HepG2 (cell line): ENCODE results near the gene HINT2. TPM values are rescaled to one million over a fixed set of nuclear protein-coding genes. Genes with fewer than 3 reads are reported as not detected.

Experiments
- SUZ12 ChIP-seq: fragments of 150-350 bp; IDR thresholded peaks from 2 replicates; pipeline ENCODE4 v1.6.1; 2014; ENCODE audit warnings: low read depth, low read length
- THYN1 ChIP-seq: sonication (generic); formaldehyde crosslinking; IDR thresholded peaks from 2 replicates; pipeline ENCODE4 v1.8.1; 2023; ENCODE audit warnings: low read depth, mild to moderate bottlenecking, moderate library complexity, missing genetic modification reagents, borderline replicate concordance
- ZNF318 ChIP-seq: sonication (generic); formaldehyde crosslinking; IDR thresholded peaks from 2 replicates; pipeline ENCODE4 v1.4.0; 2020; ENCODE audit warnings: mild to moderate bottlenecking, missing genetic modification reagents
- ZNF616 ChIP-seq: sonication (generic); formaldehyde crosslinking; IDR thresholded peaks from 2 replicates; pipeline ENCODE4 v1.5.0; 2020; ENCODE audit warnings: low read depth, mild to moderate bottlenecking, missing genetic modification reagents
- polyA plus RNA-seq, 8 experiments: library from polyadenylated mRNA; depleted of rRNA in 3 of 8; stranded (reverse) in 7 of 8; unstranded in 1 of 8; fragments of >200 nt; fragmentation: Illumina TruSeq in 4 of 8; extraction: Trizol in 4 of 8; gene quantifications; 2 replicates each; pipeline versions ENCODE4 v1.2.1 to v1.2.3, GENCODE V29; 2011 to 2016; ENCODE audit warnings: low read depth in 4 of 8, missing spikeins in 1 of 8, mixed read lengths in 1 of 8; ENCODE audit not compliant: insufficient read depth in 1 of 8
- total RNA-seq, 5 experiments: library from RNA; depleted of rRNA; stranded (reverse); fragments of >200 nt; fragmentation: Illumina TruSeq; extraction: Trizol; gene quantifications; 2 replicates each; pipeline ENCODE4 v1.2.3, GENCODE V29; 2016; ENCODE audit warnings: low read depth in 1 of 5

Gene HINT2
- total and polyA plus RNA-seq, 2 of the 13 experiments (the other 11 are each of a cell fraction or from before 2014, with no cell fraction given) = 37.9 to 56.2 TPM

DNA sequence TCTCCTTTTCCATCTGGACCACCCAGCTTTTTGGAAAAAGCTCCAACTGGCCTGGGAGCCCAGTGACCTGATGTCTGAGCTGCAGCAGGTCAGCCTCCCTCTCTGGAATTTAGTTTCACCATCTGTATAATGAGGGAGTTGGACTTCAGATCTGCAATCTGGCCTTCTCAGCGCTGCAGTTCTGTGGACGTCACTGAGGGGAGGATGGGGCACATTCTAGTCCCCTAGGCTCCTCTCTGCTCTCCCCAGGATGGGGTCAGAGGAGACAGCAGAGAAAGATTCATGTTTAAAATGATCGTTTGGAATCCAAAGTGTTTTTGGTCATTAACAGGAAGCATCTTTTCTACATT lies 45.1 kb upstream of the HINT2 start (continued):
- TF ChIP-seq ZNF318 (CRISPR knock-in tag) (no peak), SUZ12 (no peak), THYN1 (CRISPR knock-in tag) (no peak), ZNF616 (CRISPR knock-in tag) (no peak)
- TF ChIP-seq, all 625 proteins: peak for 0
